Left lung (tissue), 10 donors: ENCODE measurements around the gene DMD. TPM values are rescaled to one million over a fixed set of nuclear protein-coding genes. Genes with fewer than 3 reads are reported as not detected.
"Not testable (repeated sequence)": the region's sequence is repeated elsewhere in the genome, so short reads cannot be mapped to it uniquely, and the experiment has no call there.

Source experiments
- ATAC-seq: fragments of 200-7000 bp; cut with Tn5 transposase; one replicate; pipeline ENCODE4 v1.9.1; 2020; ENCODE audit warnings: moderate library complexity
- DNase-seq, 4 donors: peaks; one replicate each; pipeline ENCODE4 v3.0.0-alpha.2; 2013 to 2020
- H3K27ac ChIP-seq, 2 donors: fragments of 200-600 bp; sonication (generic) in 1 of 2; one replicate each; pipeline versions ENCODE4 v1.5.0 to v1.8.0; 2020 to 2021
- H3K27me3 ChIP-seq, 2 donors: fragments of 200-600 bp; sonication (generic) in 1 of 2; one replicate each; pipeline versions ENCODE4 v1.5.0 to v1.8.0; 2020 to 2021
- H3K36me3 ChIP-seq, 2 donors: fragments of 200-600 bp; sonication (generic) in 1 of 2; one replicate each; pipeline versions ENCODE4 v1.5.0 to v1.8.0; 2020 to 2021
- H3K4me1 ChIP-seq, 2 donors: fragments of 200-600 bp; one replicate each; pipeline ENCODE4 v1.8.0; 2021
- H3K4me3 ChIP-seq, 2 donors: fragments of 200-600 bp; sonication (generic) in 1 of 2; one replicate each; pipeline versions ENCODE4 v1.5.0 to v1.8.0; 2020 to 2021; ENCODE audit warnings: mild to moderate bottlenecking in 1 of 2
- H3K9me3 ChIP-seq, 2 donors: fragments of 200-600 bp; sonication (generic) in 1 of 2; one replicate each; pipeline versions ENCODE4 v1.5.0 to v1.8.0; 2020 to 2021
- intact Hi-C, 2 donors: fragments of 100-400 bp; cut with DNase I; formaldehyde crosslinking; loops; one replicate each; pipeline versions ENCODE4 v1.11.2 to v1.14.2; 2022
- polyA plus RNA-seq, 6 donors: library from polyadenylated mRNA; unstranded; fragments of 120-200 nt; gene quantifications; one replicate each; pipeline ENCODE4 v1.2.1, GENCODE V29; 2013; ENCODE audit not compliant: insufficient read length in 6 of 6
- total RNA-seq, 2 donors: library from RNA; stranded (reverse); fragmentation: NEBNext Ultra II Directional; extraction: Animal tissue kit (Norgen Biotek cat#: 25700); gene quantifications; one replicate each; pipeline ENCODE4 v1.2.1, GENCODE V29; 2021
- TF ChIP-seq, protein P1 (sequence below), 2 donors: fragments of 200-600 bp; sonication (generic) in 1 of 2; IDR thresholded peaks; one replicate each; pipeline versions ENCODE4 v1.5.0 to v1.8.0; 2021; ENCODE audit warnings: antibody characterized with exemption in 2 of 2
- donor health status: DM: no; HTN: yes; CAD: no.
- donor health status: DM: no; HTN: no; CAD: no.

The DMD gene
- total and polyA plus RNA-seq, 8 donors: 16.6 to 68.8 (median 54.0) TPM

DNA sequence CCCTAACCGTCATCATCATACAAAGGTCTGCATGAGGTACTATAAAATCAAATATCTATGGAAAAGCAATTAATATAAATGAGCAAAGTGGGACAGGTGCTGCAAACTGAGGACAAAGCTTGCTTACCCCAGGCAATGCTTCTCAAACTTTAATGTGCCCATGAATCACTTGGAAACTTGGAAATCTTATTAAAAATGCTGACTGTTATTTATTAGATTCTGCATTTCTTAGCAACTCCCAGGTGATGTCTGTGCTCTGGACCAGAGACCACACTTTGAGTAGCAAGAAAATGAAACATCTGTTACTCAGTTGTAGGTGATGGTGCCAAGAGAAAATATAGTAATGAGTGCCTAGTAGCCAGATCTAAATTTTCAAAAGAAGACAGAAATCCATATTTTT is 1249.1 kb downstream of the DMD start:
- H3K27me3 ChIP-seq: no peaks in the 10 kb centered on the region
- DNase-seq (no peak), ATAC-seq (no peak)
- H3K36me3 ChIP-seq: no peaks in the 10 kb centered on the region
- no peaks in the 10 kb centered on the region for H3K9me3 ChIP-seq
- H3K4me1 ChIP-seq: no peaks in the 10 kb centered on the region
- intact Hi-C loops: no loop called here
- H3K4me3 ChIP-seq: no peak overlapping the region
- H3K27ac ChIP-seq: no peak overlapping the region
- TF ChIP-seq, protein P1, sequence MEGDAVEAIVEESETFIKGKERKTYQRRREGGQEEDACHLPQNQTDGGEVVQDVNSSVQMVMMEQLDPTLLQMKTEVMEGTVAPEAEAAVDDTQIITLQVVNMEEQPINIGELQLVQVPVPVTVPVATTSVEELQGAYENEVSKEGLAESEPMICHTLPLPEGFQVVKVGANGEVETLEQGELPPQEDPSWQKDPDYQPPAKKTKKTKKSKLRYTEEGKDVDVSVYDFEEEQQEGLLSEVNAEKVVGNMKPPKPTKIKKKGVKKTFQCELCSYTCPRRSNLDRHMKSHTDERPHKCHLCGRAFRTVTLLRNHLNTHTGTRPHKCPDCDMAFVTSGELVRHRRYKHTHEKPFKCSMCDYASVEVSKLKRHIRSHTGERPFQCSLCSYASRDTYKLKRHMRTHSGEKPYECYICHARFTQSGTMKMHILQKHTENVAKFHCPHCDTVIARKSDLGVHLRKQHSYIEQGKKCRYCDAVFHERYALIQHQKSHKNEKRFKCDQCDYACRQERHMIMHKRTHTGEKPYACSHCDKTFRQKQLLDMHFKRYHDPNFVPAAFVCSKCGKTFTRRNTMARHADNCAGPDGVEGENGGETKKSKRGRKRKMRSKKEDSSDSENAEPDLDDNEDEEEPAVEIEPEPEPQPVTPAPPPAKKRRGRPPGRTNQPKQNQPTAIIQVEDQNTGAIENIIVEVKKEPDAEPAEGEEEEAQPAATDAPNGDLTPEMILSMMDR (IDR thresholded peaks at IDR 0.05): no peak

DNA sequence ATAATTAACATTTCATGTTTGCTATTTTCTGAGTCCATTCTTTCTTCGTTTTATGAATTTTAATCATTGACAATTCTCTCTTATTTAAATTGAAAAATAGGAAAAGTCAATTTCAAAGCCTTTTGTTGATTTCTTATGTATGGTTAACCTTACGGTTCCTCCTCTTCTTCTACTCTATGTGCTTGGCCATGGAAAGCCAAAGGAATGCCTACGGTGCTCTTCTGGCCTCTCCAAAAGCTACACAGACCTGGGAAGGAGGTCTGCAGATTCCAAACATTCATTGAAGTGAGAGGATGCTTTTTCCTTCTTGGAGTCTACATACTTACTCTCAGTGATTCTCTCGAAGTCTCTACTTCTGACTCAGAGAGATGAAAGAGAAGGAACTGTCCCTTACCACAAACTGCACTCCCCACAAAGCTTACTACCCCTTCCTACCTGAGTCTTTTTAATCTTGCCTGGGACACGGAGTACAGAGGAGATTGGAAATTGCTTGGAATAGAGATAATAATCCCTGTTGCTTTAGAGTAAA is 1276.4 kb downstream of the DMD start:
- H3K4me1 ChIP-seq: no peaks in the 10 kb centered on the region
- no peaks in the 10 kb centered on the region for H3K27me3 ChIP-seq
- no peak overlapping the region for H3K4me3 ChIP-seq
- intact Hi-C loops: no loop called here
- no peak overlapping the region for H3K27ac ChIP-seq
- H3K9me3 ChIP-seq: no peaks in the 10 kb centered on the region
- TF ChIP-seq, protein P1 (IDR thresholded peaks at IDR 0.05): no peak
- H3K36me3 ChIP-seq: no peaks in the 10 kb centered on the region
- DNase-seq (no peak), ATAC-seq (no peak)

DNA sequence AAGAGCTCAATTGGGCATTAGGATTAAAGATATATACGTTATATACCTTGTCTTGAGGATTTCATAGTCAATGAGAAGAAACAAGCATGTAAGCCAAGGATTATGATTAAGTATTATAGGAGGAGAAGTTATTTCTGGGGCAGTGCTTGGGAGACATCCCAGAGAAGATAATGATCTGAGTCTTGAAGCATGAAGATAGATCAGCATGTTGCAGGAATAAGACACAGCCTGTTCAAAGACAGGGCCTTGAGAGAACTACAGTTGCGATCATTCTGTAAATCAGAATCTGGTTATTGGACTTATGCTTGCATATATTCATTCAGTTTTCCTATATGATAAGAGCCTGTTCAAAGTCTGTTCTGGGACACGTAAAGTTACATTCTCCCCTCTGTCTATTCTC is 1277.3 kb downstream of the DMD start:
- no peak for ATAC-seq
- H3K4me3 ChIP-seq: no peak overlapping the region
- H3K36me3 ChIP-seq: no peaks in the 10 kb centered on the region
- no peak for DNase-seq
- H3K27ac ChIP-seq: no peak overlapping the region
- H3K27me3 ChIP-seq: no peaks in the 10 kb centered on the region
- H3K4me1 ChIP-seq: no peaks in the 10 kb centered on the region
- TF ChIP-seq, protein P1 (IDR thresholded peaks at IDR 0.05): no peak
- no peaks in the 10 kb centered on the region for H3K9me3 ChIP-seq
- intact Hi-C loops: no loop called here

DNA sequence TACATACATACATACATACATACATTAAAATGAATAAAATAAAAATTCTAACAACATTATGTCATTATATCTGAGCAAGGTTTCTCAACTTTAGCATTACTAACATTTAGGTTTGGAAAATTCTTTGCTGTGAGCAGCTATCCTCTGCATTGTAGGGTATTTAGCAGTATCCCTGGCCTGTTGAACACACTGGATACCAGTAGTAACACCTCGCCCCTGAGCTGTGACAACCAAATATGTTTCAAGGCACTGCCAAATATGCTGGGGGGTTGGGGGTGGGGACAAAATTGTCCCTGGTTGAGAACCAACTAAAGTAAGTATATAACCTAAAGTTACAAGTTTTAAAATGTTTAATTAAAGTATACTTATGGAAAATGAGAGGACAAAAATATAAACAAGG is 1278.6 kb downstream of the DMD start:
- TF ChIP-seq, protein P1 (IDR thresholded peaks at IDR 0.05): no peak
- DNase-seq (no peak), ATAC-seq (no peak)
- H3K36me3 ChIP-seq: no peaks in the 10 kb centered on the region
- no peaks in the 10 kb centered on the region for H3K27me3 ChIP-seq
- intact Hi-C loops: no loop called here
- no peaks in the 10 kb centered on the region for H3K9me3 ChIP-seq
- H3K4me1 ChIP-seq: no peaks in the 10 kb centered on the region
- no peak overlapping the region for H3K4me3 ChIP-seq
- H3K27ac ChIP-seq: no peak overlapping the region

DNA sequence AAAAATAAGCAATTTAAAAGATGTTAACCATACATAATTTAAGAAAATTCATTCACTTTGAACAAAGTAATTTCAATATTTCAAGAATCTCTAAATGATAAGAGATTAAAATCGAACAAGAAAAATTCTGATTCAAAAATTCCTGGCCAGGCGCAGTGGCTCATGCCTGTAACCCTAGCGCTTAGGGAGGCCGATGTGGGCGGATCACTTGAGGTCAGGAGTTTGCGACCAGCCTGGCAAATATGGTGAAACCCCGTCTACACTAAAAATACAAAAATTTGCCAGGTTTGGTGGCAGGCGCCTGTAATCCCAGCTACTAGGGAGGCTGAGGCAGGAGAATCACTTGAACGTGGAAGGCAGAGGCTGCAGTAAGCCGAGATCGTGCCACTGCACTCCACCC is 1279.0 kb downstream of the DMD start:
- H3K27ac ChIP-seq, H3K4me3 ChIP-seq, intact Hi-C loops, ATAC-seq, H3K36me3 ChIP-seq, H3K4me1 ChIP-seq, H3K9me3 ChIP-seq, H3K27me3 ChIP-seq: not testable (repeated sequence)
- DNase-seq: peak in 1 of 4 donors; percentile 24

DNA sequence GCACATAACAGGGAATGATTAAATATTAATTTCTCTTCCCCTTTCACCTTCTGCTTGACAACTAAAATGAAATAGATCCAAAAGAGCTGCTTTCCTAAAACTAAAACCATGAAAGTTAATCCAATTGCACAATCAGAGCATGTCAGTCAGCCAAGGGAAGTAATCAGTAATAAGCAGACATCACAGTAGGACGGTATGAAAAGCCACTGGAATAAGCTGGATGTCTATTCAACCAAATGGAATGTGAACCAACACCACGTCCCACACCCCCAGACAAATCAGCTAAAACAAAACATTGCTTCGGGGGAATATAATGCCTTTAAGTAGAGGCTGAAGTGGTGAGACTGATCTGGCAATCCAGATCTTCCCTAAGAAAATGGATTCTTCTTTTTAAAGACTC is 1280.1 kb downstream of the DMD start:
- Histone ChIP-seq H3K27me3 (no peaks in the 10 kb centered on the region), H3K36me3 (no peaks in the 10 kb centered on the region), H3K4me1 (no peaks in the 10 kb centered on the region), H3K9me3 (no peaks in the 10 kb centered on the region), H3K4me3 (no peak overlapping the region), H3K27ac (no peak overlapping the region)
- TF ChIP-seq, protein P1 (IDR thresholded peaks at IDR 0.05): no peak
- intact Hi-C loops: no loop called here
- no peak for ATAC-seq
- DNase-seq: no peak
